ENCODE data around the gene SERGEF.

SERGEF gene

DNA sequence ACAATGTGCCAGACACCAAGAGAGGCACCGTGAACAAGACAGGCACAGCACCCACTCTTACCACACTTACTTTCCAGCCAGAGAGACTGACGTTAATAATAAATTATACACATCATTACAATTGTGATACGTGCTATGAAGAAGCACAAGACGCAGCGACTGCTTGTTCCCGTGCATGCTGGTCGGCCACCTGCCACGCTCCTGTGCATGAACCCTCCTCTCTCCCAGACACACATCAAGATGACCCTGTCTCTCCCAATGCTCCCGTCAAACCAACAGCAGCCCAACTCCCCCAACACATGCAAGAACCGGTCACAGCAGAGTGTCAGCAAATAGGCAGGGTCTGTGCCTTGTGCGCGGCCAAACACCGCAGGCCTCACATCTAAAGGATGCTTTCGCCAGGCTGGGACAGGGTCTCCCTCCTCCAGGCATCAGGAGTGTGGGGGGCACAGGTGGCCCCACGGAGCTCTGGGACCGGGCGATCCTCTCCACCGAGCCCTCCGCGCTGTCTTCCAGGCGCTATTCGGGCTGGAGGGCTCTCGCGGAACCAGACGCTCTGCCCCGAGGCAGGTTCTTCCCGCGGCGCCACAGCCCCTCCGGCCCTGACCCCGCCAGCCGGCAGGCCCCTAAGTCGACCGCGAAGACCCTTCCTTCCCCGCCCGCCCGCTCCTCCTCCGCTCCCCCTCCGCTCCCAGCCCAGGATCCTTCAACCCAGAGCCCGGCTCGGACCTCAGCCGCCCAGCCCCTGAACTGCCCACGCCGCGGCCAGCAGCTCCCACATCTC, 533 bp downstream of the SERGEF start:
- H3K4me3 ChIP-seq (ENCODE audit: low read length) = peak overlapping the region; percentile 85
- TF ChIP-seq, protein P1, sequence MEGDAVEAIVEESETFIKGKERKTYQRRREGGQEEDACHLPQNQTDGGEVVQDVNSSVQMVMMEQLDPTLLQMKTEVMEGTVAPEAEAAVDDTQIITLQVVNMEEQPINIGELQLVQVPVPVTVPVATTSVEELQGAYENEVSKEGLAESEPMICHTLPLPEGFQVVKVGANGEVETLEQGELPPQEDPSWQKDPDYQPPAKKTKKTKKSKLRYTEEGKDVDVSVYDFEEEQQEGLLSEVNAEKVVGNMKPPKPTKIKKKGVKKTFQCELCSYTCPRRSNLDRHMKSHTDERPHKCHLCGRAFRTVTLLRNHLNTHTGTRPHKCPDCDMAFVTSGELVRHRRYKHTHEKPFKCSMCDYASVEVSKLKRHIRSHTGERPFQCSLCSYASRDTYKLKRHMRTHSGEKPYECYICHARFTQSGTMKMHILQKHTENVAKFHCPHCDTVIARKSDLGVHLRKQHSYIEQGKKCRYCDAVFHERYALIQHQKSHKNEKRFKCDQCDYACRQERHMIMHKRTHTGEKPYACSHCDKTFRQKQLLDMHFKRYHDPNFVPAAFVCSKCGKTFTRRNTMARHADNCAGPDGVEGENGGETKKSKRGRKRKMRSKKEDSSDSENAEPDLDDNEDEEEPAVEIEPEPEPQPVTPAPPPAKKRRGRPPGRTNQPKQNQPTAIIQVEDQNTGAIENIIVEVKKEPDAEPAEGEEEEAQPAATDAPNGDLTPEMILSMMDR (conservative IDR thresholded peaks at IDR 0.05; ENCODE audit: low read length) = no peak
- DNase-seq (ENCODE audit: low read depth) = peak; percentile 13

GRCh38 chr11:18011633-18012032, 1.2 kb downstream of the SERGEF start:
- TF ChIP-seq, protein P1 (conservative IDR thresholded peaks at IDR 0.05; ENCODE audit: low read length) = no peak
- H3K4me3 ChIP-seq (ENCODE audit: low read length) = no peak overlapping the region; the same call in 1 of the 2 replicates
- no peak for DNase-seq (ENCODE audit: low read depth)

- no peak overlapping the region for H3K4me3 ChIP-seq (ENCODE audit: low read length)
- no peak for DNase-seq (ENCODE audit: low read depth)
- TF ChIP-seq, protein P1 (conservative IDR thresholded peaks at IDR 0.05; ENCODE audit: low read length) = no peak
These were observed 1.8 kb downstream of the SERGEF start for GRCh38 chr11:18010977-18011586.

DNA sequence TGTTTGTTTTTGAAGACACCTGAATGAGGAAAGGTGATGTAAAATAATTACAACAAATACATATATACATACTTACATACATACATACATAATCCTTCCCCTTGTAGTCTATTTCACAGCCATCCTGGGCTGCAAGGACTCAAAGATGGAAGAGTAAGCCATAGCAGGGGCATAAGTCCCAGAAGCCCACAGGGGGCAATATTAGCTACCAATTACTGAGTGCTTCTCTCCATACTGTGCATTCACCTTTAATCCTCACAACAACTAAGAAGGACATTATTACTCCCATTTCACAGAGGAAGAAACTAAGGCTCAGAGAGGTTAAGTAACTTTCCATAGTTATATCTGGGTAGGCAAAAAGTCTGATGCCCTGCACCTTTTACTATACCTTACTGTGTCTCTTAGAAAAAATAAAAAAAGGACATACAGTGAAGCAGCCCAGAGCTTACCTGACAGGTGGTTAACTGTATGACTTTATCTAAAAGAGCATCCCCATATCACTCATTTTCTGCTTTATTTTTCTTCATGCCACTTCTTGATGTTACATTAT, 2.7 kb downstream of the SERGEF start:
- TF ChIP-seq, protein P1 (conservative IDR thresholded peaks at IDR 0.05; ENCODE audit: low read length) = no peak
- no peak for DNase-seq (ENCODE audit: low read depth)
- H3K4me3 ChIP-seq (ENCODE audit: low read length) = no peak overlapping the region

- peak; percentile 33 for DNase-seq (ENCODE audit: low read depth)
- no peak overlapping the region for H3K4me3 ChIP-seq (ENCODE audit: low read length)
- TF ChIP-seq, protein P1 (conservative IDR thresholded peaks at IDR 0.05; ENCODE audit: low read length) = no peak
These were observed 7.3 kb downstream of the SERGEF start for GRCh38 chr11:18005376-18006129.

DNA sequence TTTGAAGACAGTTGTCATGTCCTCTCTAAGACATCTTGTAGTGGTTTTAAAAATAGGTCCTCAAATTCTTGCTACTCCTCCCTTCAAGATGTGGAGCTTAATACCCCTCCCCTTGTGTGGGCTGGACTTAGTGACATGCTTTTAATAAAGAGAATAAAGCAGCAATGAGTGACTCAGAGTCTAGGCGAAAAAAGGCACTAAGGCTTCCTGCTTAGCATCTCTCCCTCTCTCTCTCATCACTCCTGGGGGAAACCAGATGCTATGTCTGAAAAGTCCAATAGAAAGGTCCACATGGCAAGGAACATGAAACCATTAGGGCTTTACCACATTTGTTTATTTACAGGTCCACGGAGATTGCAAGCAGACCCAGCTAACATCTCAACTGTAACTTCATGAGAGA, 11.7 kb downstream of the SERGEF start:
- no peak for DNase-seq (ENCODE audit: low read depth)
- no peak overlapping the region for H3K4me3 ChIP-seq (ENCODE audit: low read length)
- TF ChIP-seq, protein P1 (conservative IDR thresholded peaks at IDR 0.05; ENCODE audit: low read length) = no peak
